Glutamatergic neuron (in vitro differentiated cells): ENCODE data around the gene NOX3. TPM values are rescaled to one million over a fixed set of nuclear protein-coding genes. Genes with fewer than 3 reads are reported as not detected.

ENCODE experiments used
- DNase-seq: peaks from one replicate; pipeline ENCODE4 v3.0.0; 2022
- H3K27ac Mint-ChIP-seq: one replicate; pipeline ENCODE4 v1.8.0; 2020; ENCODE audit warnings: mild to moderate bottlenecking, mixed read lengths, inconsistent platforms; ENCODE audit not compliant: unreplicated experiment
- H3K27me3 Mint-ChIP-seq: one replicate; pipeline ENCODE4 v1.8.0; 2020; ENCODE audit warnings: mild to moderate bottlenecking, moderate library complexity, mixed read lengths, inconsistent platforms; ENCODE audit not compliant: unreplicated experiment
- H3K36me3 Mint-ChIP-seq: one replicate; pipeline ENCODE4 v1.8.0; 2020; ENCODE audit warnings: mild to moderate bottlenecking, mixed read lengths, inconsistent platforms; ENCODE audit not compliant: unreplicated experiment
- H3K4me1 Mint-ChIP-seq: one replicate; pipeline ENCODE4 v1.8.0; 2020; ENCODE audit warnings: mild to moderate bottlenecking, low read depth, mixed read lengths, inconsistent platforms; ENCODE audit not compliant: unreplicated experiment
- H3K4me3 Mint-ChIP-seq: one replicate; pipeline ENCODE4 v1.8.0; 2020; ENCODE audit warnings: mild to moderate bottlenecking, mixed read lengths, inconsistent platforms; ENCODE audit not compliant: unreplicated experiment
- H3K9me3 Mint-ChIP-seq: one replicate; pipeline ENCODE4 v1.8.0; 2020; ENCODE audit warnings: mild to moderate bottlenecking, moderate library complexity, mixed read lengths, inconsistent platforms; ENCODE audit not compliant: unreplicated experiment
- CTCF ChIP-seq: fragments of 200-600 bp; sonication (generic); IDR thresholded peaks from one replicate; pipeline ENCODE4 v1.5.0; 2021; ENCODE audit not compliant: partially characterized antibody, unreplicated experiment
- total RNA-seq: library from RNA; stranded (reverse); fragmentation: NEBNext Ultra II Directional; extraction: Animal tissue kit (Norgen Biotek cat#: 25700); gene quantifications from one replicate; pipeline ENCODE4 v1.2.1, GENCODE V29; 2021; ENCODE audit not compliant: unreplicated experiment

NOX3 gene
- total RNA-seq, 1 donor from 2014 or later = not detected

GRCh38 chr6:155434829-155435423 lies 20.7 kb downstream of the NOX3 start:
- H3K9me3 Mint-ChIP-seq = no peaks in the 10 kb centered on the region
- H3K4me3 Mint-ChIP-seq = peak overlapping the region; percentile 18
- no peaks in the 10 kb centered on the region for H3K36me3 Mint-ChIP-seq
- H3K27me3 Mint-ChIP-seq = peaks cover 2% of the 10 kb centered on the region
- H3K27ac Mint-ChIP-seq = peak overlapping the region; percentile 93
- TF ChIP-seq CTCF = no peak
- no peak for DNase-seq
- H3K4me1 Mint-ChIP-seq = peaks cover 19% of the 10 kb centered on the region

- H3K27ac Mint-ChIP-seq = peak overlapping the region; percentile 93
Measured at GRCh38 chr6:155434096-155434495, 21.5 kb downstream of the NOX3 start.

GRCh38 chr6:155432293-155432692 lies 23.3 kb downstream of the NOX3 start:
- no peaks in the 10 kb centered on the region for H3K36me3 Mint-ChIP-seq
- no peak overlapping the region for H3K4me3 Mint-ChIP-seq
- H3K4me1 Mint-ChIP-seq = peaks cover 17% of the 10 kb centered on the region
- peaks cover 2% of the 10 kb centered on the region for H3K27me3 Mint-ChIP-seq
- DNase-seq = no peak
- H3K9me3 Mint-ChIP-seq = no peaks in the 10 kb centered on the region
- no peak for TF ChIP-seq CTCF
- no peak overlapping the region for H3K27ac Mint-ChIP-seq

More at GRCh38 chr6:155434096-155434495, 21.5 kb downstream of the NOX3 start:
- no peaks in the 10 kb centered on the region for H3K36me3 Mint-ChIP-seq
- DNase-seq = peak; percentile 42
- peaks cover 2% of the 10 kb centered on the region for H3K27me3 Mint-ChIP-seq
- TF ChIP-seq CTCF = no peak
- H3K4me3 Mint-ChIP-seq = peak overlapping the region; percentile 63
- peaks cover 17% of the 10 kb centered on the region for H3K4me1 Mint-ChIP-seq
- no peaks in the 10 kb centered on the region for H3K9me3 Mint-ChIP-seq

GRCh38 chr6:155429321-155429893 lies 26.2 kb downstream of the NOX3 start:
- Mint-ChIP-seq H3K27ac (no peak overlapping the region), H3K27me3 (no peaks in the 10 kb centered on the region), H3K36me3 (no peaks in the 10 kb centered on the region), H3K9me3 (no peaks in the 10 kb centered on the region), H3K4me3 (no peak overlapping the region), H3K4me1 (peaks cover 9% of the 10 kb centered on the region)
- no peak for DNase-seq
- no peak for TF ChIP-seq CTCF

- Mint-ChIP-seq H3K4me3 (no peak overlapping the region), H3K9me3 (no peaks in the 10 kb centered on the region), H3K36me3 (no peaks in the 10 kb centered on the region), H3K4me1 (peaks cover 2% of the 10 kb centered on the region), H3K27ac (no peak overlapping the region), H3K27me3 (no peaks in the 10 kb centered on the region)
- peak; percentile 22 for DNase-seq
- TF ChIP-seq CTCF = no peak
Measured at GRCh38 chr6:155426408-155426945, 29.2 kb downstream of the NOX3 start.
